ENCODE results near the gene GPNMB. TPM values are rescaled to one million over a fixed set of nuclear protein-coding genes. Genes with fewer than 3 reads are reported as not detected.

The GPNMB gene
- total and polyA plus RNA-seq, 2 of the 4 experiments (the other 2 are of a cell fraction) = under 0.01 to 0.14 TPM

- Histone ChIP-seq H3K9me3 (ENCODE audit: control insufficient read depth, insufficient read depth, low read length) (no peaks in the 10 kb centered on the region), H2BK120ac (ENCODE audit: low read depth, low read length) (no peak overlapping the region), H3K27me3 (ENCODE audit: control insufficient read depth, insufficient read depth, low read length) (peaks cover 15% of the 10 kb centered on the region), H4K20me1 (ENCODE audit: insufficient read depth, low read length) (no peaks in the 10 kb centered on the region), H3K4me3 (ENCODE audit: insufficient read depth, low read depth, low read length) (no peak overlapping the region), H3K56ac (ENCODE audit: extremely low read depth, insufficient read depth, low read length) (no peak overlapping the region), H2AK5ac (ENCODE audit: low read depth, low read length) (no peak overlapping the region), H3K18ac (ENCODE audit: low read depth, low read length) (no peak overlapping the region), H3K4me2 (ENCODE audit: low read depth, low read length) (0 out of 2 replicates have a peak overlapping the region, but pooled peaks have one; percentile 30), H2AFZ (replicated peaks; ENCODE audit: low read length, poor library complexity) (no peak overlapping the region), H2BK15ac (ENCODE audit: low read depth, low read length) (no peak overlapping the region), H2BK20ac (ENCODE audit: low read depth, low read length) (no peak overlapping the region), H4K5ac (ENCODE audit: low read depth, low read length) (no peak overlapping the region), H3K36me3 (ENCODE audit: control insufficient read depth, insufficient read depth, low read length) (no peaks in the 10 kb centered on the region), H3K9ac (ENCODE audit: low read depth, low read length) (no peak overlapping the region), H3K4ac (ENCODE audit: low read depth, low read length) (no peak overlapping the region), H2AK9ac (replicated peaks; ENCODE audit: low read depth, low read length, poor library complexity) (peak overlapping the region; percentile 76), H3K4me1 (ENCODE audit: control insufficient read depth, insufficient read depth, low read length) (no peaks in the 10 kb centered on the region), H3K23ac (ENCODE audit: low read depth, low read length) (no peak overlapping the region), H3K9me1 (ENCODE audit: insufficient read depth, low read length) (no peaks in the 10 kb centered on the region), H3K79me1 (ENCODE audit: low read depth in 1 of 2, low read length in 2 of 2) (no peaks in the 10 kb centered on the region), H4K91ac (ENCODE audit: insufficient read depth, low read depth, low read length) (no peak overlapping the region), H3K27ac (ENCODE audit: insufficient read depth, low read length) (no peak overlapping the region), H2BK5ac (ENCODE audit: low read depth, low read length, poor library complexity, severe bottlenecking) (no peak overlapping the region), H3K14ac (replicated peaks; ENCODE audit: low read depth, low read length) (no peak overlapping the region), H4K8ac (ENCODE audit: low read depth in 2 of 2, low read length in 2 of 2) (no peak overlapping the region)
- DNase-seq (peak; percentile 67), ATAC-seq (ENCODE audit: low read depth) (peak; percentile 100)
- intact Hi-C loops (cut with micrococcal nuclease) (loop anchor here (5.0 kb wide), 1 partner anchor 740 kb away; no protein-coding TSS in a partner anchor), dilution Hi-C loops (cut with HindIII; ENCODE audit: low sequenced_read_pairs, unreplicated experiment) (no loop called here), in situ Hi-C loops (cut with MboI; ENCODE audit: low sequenced_read_pairs) (no loop called here)
- CTCF ChIA-PET = interaction anchor here (0.5 to 4.3 kb wide), 6 partner anchors 11 to 1130 kb away, joined by 3 to 34 read pairs (median 4); no protein-coding TSS in a partner anchor
- WGBS, 2 experiments (ENCODE audit: extremely low coverage in 2 of 2, insufficient read length in 1 of 2) = no CpG with 5 or more reads among the region's 7 CpGs
- POLR2A ChIA-PET (ENCODE audit: unreplicated experiment) = no interaction called here
- peak; percentile 85 for TF ChIP-seq RAD21 (IDR thresholded peaks at IDR 0.05; ENCODE audit: low read length)
- TF ChIP-seq MAZ (IDR thresholded peaks at IDR 0.05; ENCODE audit: borderline replicate concordance, low read depth, low read length) = 0 out of 2 replicates have a peak, but pooled peaks have one; percentile 18
- TF ChIP-seq USF2 (IDR thresholded peaks at IDR 0.05; ENCODE audit: low read depth, low read length) = no peak
- TF ChIP-seq RCOR1 (IDR thresholded peaks at IDR 0.05; ENCODE audit: insufficient replicate concordance, low read length) = no peak
- no peak for TF ChIP-seq MXI1 (IDR thresholded peaks at IDR 0.05; ENCODE audit: borderline replicate concordance, low read depth, low read length)
- TF ChIP-seq FOS (IDR thresholded peaks at IDR 0.05; ENCODE audit: low read depth, low read length) = no peak
- no peak for TF ChIP-seq NFE2L2 (IDR thresholded peaks at IDR 0.05; ENCODE audit: low read depth, low read length)
- no peak for TF ChIP-seq CHD1 (IDR thresholded peaks at IDR 0.05; ENCODE audit: low read depth, low read length)
- peak; percentile 85 for TF ChIP-seq CTCF (conservative IDR thresholded peaks at IDR 0.05; ENCODE audit: low read depth, low read length)
- TF ChIP-seq ELK1 (IDR thresholded peaks at IDR 0.05; ENCODE audit: borderline replicate concordance, low read depth, low read length) = no peak
- peak; percentile 71 for TF ChIP-seq SMC3 (IDR thresholded peaks at IDR 0.05; ENCODE audit: low read depth, low read length)
- no peak for TF ChIP-seq BHLHE40 (IDR thresholded peaks at IDR 0.05; ENCODE audit: low read depth, low read length)
- BruUV-seq (replicated peaks) = no TSS peak
These were observed 15.4 kb downstream of the GPNMB start for GRCh38 chr7:23261843-23262452.
